HG02763 (cell line): ENCODE measurements around the gene RPS25.
A peak's percentile ranks its signal among the peaks of the same experiment; 100 is the strongest.
"Not testable (repeated sequence)": the region's sequence is repeated elsewhere in the genome, so short reads cannot be mapped to it uniquely, and the experiment has no call there.

Experiments used
- ATAC-seq: cut with Tn5 transposase; IDR thresholded peaks from one replicate; pipeline ENCODE4 v1.9.1; 2021; ENCODE audit warnings: mild to moderate bottlenecking, moderate library complexity; ENCODE audit not compliant: unreplicated experiment

Gene RPS25

DNA sequence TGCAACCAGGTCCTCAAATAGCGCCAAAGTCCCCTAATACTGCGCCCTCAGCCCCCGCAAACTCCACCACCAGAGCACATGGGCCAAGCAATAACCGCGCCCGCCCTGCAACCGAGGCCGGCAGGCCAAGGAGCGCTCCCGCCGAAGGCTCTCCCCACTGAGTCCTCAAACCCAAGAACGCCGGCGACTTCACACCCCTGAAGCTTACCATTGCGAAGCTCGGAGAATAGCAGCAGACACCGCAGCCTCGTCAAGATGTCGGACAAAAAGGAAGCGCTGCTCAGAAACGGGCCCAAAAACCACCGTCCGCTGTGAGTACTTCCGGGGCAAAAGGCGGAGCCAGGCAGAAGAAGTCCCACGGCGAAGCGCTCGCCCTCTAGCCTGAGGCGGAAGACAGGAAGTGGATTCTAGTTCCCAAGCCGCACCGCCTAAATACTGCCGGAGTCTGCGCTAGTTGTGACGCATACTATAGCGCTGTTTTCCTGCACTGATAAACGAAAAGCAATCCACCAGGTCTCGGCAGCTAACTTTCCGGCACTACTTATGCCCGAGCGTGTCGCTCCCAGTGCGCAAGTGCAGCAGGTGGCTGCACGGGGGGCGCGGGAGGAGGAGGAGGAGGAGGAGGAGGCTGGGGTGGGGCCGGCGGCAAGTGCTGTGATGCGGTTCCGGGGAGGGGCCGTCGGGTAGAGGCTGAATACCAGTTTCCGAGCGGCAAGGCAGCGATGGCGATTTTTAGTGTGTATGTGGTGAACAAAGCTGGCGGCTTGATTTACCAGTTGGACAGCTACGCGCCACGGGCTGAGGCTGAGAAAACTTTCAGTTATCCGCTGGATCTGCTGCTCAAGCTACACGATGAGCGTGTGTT lies at the start of gene RPS25, which contains the start of gene TRAPPC4:
TSS of gene RPS25 (minus strand) at position 270 of the 865 bp plus-strand sequence. CDS start at position 211, 59 bp downstream.
TSS of gene TRAPPC4 (plus strand) at position 693 of the 865 bp plus-strand sequence. CDS start at position 723, 30 bp downstream.
- peak; percentile 82 for ATAC-seq

DNA sequence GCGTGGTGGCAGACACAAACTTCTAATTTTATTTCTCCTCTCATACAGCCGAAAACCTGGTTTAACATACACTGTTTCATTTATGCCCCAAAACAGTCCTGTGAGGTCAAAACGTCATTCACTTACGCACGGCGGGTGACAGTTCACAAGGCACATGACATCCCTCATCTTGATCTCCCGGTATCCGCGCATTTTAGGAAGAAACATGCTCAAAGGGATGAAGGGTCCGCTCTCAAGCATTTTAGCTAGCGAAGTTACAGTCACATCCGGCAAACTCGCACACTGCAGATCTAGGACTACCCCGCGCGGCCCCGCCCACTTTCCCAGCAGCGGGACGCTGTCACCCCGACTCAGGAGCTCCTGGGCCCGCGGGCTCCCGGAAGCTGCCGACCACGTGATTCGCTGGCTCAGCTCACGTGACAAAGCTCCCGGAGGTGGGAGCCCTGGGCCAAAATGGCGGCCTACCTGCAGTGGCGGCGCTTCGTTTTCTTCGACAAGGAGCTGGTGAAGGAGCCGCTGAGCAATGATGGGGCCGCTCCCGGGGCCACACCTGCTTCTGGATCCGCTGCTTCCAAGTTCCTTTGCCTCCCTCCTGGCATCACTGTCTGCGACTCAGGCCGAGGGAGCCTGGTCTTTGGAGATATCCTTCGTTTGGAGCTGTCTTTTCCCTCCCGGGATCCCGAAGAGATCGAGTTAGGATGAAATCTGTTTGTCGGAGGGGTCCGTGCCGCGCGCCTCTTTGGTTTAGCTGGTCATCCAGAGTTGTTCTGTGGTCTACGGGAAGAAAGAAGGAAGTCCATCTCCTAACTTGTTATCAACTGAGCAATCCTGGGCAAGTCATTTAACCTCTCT lies 49.5 kb upstream of the RPS25 start, which contains the start of gene VPS11:
TSS of gene VPS11 (plus strand) at position 448 of the 852 bp plus-strand sequence. CDS start at position 454, 6 bp downstream.
- peak; percentile 94 for ATAC-seq

DNA sequence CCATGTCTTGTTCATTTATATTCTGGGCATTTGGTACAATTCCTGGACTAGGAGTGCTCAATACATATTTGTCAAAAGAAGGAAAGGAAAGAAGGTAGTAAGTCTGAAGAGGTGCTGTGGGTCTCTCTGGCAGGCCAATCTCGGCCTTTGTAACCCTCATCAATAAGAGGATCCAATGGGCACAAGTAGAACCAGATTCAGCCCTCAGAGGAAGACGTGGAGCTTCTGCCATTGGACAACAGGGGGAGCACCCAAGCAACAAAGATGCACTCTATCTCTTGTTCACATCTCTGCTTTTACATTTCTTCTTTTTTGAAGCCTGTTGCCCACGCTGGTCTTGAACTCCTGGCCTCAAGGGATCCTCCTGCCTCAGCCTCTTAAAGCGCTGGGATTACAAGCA lies 47.2 kb upstream of the RPS25 start:
- ATAC-seq: no peak

DNA sequence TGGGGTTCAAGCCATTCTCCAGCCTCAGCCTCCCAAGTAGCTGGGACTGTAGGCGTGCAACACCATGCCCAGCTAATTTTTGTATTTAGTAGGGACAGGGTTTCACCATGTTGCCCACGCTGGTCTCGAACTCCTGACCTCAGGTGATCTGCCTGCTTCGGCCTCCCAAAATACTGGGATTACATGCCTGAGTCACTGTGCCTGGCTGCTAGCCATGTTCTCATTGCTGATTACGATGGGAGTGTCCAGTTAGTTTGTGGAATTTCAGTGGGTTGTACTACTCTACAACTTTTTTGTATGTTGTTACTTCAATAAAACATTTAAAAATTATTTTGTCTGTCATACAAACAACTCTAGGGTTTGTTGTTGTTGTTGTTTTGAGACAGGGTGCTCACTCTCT lies 44.6 kb upstream of the RPS25 start:
- no peak for ATAC-seq

DNA sequence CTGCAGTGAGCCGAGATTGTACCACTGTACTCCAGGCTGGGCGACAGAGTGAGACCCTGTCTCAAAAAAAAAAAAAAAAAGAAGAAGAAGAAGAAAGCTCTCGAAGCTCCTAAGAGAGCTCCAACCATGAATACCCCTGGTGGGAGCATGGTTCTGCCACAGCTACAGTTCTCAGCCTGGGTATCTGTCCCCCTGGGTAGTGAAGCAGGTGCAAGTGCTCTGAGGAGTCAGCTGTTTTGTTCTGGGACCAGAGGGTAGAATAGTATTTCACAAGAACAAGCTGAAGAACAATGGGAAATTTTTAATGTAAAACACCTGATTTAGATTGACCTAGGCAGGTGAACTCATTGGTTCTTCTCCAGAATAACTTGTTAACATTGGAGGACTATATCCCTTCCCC lies 43.1 kb upstream of the RPS25 start:
- ATAC-seq: no peak

DNA sequence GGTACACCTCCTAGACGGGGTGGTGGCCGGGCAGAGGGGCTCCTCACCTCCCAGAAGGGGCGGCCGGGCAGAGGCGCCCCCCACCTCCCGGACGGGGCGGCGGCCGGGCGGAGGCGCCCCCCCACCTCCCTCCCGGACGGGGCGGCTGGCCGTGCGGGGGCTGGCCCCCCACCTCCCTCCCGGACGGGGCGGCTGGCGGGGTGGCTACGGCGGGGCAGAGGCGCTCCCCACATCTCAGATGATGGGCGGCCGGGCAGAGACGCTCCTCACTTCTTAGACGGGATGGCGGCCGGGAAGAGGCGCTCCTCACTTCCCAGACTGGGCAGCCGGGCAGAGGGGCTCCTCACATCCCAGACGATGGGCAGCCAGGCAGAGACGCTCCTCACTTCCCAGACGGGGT lies 41.0 kb upstream of the RPS25 start:
- not testable (repeated sequence) for ATAC-seq

DNA sequence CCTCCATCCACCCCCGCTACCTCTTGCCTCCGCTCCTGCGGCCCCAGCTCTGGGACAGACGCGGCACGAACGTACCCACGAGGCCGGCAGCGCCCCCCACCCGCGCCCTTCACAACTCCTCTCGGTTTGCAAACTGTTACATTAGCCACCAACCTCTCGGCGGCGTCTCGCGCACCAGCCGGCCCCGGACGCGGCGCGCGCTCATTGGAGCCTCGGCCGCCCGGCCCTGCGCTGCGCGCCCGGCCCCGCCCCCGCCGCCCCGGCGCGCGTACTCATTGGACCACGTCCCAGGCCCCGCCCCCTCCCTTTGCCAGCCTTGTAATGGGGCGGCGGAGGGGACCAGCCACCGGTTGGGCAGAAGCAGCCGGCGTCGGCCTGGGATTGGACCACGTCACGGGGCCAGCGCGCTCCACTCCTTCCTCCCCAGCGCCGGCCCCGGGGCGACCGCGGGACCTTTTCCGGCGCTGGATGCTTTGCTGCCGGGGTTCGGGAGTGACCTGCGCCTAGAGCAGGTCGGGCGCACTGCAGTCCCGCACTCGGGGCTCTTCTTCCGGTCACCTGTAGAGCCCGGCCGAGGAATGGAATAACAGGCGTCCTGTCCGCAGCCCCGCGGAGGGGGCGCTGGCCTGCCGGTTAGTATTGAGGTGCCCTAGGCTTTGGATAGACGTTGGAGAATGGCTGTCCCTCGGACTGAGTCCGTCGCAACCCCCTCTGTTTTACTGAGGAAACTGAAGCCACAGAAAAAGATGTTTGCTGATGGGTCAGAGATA lies 39.0 kb upstream of the RPS25 start, which contains the start of gene HYOU1:
TSS of gene HYOU1 (minus strand) at position 206 of the 770 bp plus-strand sequence. CDS start 1,045 bp downstream, outside the sequence.
- peak; percentile 91 for ATAC-seq

DNA sequence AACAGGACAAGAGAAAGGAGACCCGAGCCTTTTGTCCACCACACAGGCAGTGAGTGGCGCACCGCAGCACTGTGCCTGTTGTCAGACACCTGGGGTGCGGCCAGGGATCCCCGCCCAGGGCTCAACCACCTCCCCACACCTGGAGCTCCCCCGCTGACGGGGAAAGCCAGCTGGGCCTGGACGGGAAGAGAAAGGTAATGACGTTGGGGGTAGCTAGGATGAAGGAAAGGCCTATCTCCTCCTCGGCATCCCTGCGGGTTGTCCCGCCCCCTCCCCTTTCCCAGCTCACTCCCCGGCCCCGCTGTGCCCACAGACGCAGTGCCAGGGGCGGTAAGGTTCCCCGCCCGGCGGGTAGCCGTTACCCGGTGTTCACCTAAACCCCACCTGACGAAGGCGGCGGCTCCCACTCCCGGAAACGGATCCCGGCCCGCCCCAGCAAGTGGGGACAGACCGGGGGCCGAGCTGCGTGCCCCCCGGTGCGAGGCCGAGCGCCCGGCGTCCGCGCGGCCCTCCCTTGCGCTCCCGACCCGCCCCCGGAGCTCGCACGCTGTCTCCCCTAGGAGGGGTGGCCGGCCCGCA lies 38.4 kb upstream of the RPS25 start:
- no peak for ATAC-seq

DNA sequence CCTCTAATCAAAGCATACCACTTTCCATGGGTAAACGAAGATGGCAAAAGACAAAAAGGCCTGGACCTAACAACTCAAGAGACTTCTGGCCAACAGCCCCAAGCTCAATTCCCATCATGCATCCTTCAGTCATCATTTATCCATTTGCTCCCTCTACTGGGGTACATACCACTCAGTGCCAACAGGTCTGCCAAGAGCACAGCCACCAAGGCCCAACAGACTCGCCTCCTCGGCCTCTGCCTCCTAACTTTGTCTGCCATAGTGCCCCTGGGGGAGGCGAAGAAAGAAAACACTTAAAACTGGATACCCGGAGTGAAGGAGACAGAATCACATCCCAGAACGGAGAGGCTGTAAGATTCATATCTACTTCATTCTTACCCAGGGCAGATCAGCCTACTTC lies 37.8 kb upstream of the RPS25 start:
- no peak for ATAC-seq

DNA sequence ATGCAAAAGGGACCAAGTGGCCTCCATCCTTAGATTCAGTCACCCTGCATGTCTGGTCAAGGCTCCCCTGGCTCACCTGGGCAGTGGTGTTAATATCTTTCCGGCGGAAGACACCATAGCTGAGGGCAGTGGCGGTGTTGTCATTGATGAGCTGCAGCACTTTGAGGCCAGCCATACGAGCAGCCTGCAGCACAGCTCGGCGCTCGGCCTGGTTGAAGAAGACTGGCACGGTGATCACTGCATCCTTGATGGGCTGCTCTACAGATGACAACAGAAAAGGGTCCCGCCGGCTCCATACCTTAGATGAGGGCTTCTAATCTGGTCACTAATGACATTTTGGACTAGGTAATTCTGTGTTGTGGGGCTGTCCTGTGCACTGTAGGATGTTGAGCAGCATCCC lies 36.3 kb upstream of the RPS25 start:
- no peak for ATAC-seq

DNA sequence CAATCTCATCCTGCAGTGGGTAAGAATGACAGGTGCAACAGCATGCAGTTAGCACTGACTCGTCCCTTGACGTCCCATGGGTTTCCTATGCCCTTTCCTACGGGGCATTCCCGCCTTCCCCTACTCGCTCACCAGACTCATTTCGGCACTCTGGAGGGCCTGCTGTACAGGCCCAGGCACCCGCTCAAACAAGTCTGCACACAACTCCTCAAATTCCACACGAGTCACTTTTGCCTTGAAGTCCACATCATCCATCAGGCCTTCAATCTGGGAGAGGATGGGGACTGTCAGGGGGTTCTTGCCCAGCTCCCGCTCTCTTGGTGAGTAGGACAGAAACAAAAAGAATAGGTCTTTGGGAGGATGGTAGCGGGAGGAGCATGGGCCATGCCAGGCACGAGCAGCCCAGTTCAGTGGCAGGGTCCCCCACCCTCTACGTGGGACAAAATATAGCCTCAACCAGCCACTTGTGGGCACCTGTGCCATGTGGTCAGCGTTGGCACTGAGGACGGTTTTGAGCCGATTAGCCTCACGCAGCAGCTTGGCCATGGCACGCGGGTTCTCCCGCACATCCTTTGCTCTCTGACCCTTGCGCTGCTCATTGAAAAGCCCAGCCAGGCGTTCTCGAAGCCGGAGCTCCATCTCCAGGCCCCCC lies 34.1 kb upstream of the RPS25 start:
- no peak for ATAC-seq

DNA sequence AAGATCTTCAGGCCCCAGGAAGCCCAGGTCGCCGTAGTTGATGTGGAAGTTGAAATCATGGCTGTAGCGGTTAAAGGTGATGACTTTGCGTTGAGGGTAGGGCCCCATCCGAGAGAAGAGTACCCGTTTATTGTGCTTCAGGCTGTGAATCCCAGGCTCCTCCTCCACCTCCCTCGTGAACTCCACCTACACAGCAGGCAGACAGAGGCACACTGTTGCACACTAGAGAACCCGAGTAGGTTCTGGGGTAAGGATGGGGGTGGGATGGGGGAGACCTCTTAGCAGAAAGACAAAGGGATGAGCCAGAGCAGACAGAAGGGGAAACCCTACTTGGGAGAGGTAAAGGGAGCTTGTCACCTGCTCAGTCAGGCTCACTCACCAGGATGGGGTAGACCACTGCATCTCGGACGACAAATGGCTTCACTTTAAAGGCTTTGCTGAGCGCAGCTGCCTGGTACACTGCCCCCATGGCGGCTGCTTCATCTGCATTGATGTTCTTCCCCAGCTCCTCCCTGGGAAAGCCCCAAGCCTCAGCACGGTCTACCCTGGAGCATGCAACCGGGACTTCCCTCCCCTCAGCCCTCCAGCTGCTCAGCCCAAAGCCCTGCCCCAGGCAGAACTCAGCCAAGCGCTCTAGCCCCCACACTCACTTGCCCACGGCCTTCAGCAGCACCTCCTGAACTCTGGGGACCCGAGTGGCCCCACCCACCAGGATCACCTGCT lies 33.5 kb upstream of the RPS25 start:
- ATAC-seq: peak; percentile 60

DNA sequence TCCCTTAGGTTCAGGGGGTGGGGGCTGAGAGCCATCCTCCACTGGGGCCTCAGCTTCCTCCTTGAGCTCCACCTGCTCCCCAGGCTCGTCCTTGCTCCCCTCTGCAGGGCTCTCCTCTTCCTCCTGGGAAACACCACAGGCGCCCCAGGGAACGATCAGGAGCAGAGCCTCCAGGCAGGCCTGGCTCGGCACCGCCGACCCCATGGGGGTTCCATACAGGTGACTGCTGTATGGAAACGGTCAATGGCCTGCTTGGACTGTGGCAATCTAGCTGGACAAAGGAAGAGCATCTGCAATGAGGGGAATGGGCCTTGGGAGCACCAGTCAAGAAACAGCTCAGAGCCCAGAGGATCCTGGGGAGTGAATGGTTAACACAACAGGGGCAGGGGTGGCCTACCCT lies 30.9 kb upstream of the RPS25 start:
- ATAC-seq: no peak

DNA sequence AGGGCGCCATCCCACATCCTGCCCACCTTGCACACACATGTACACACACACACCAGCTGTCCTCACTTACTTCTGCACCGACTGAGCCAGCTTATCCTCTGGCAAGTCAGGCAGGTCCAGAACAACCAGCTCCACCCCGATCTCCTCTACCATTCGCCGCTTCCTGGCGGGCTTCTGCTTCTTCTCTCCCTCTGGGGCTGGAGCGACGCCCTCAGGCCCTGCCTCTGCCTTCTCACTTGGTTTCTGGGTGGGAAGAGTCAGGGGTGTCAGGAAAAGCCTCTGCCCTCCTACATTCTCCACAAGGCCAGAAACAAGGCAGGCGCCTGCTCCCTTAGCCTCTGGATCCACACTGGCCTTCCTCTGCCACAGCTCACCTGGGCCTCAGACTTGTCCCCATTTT lies 30.5 kb upstream of the RPS25 start:
- no peak for ATAC-seq

DNA sequence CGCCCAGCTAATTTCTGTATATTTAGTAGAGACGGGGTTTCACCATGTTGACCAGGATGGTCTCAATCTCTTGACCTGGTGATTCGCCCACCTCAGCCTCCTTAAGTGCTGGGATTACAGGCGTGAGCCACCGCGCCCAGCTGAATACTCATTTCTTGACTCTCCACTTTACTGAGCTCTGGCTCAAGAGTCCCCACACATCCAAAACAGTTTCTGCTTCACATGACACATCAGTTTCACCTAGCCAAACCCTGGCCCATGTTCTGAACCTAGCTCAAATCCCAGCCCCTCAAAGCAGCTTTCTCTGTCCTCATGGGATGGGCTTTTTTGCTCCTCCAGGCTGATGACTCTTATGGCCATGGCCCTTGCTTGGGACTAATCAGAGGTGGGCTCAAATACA lies 29.1 kb upstream of the RPS25 start:
- no peak for ATAC-seq

DNA sequence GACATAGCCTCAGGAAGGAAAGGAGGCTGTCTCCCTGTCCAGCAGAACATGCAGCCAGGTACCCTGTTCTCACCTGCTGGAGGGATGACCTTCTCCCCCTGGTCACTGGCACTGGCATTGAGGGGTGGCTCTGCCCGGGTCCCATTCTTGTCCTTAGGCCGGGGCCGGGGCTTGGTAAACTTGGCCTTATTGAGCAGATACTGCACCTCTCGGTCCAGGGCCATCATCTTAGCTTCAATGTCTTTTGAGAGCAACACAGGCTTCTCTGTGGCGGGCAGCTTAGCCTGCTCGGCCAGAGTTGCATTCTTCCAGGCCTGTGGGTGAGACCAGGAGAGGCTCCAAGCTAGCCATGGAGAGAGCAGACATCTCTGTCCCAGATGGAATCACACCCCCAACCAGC lies 28.3 kb upstream of the RPS25 start:
- ATAC-seq: no peak

DNA sequence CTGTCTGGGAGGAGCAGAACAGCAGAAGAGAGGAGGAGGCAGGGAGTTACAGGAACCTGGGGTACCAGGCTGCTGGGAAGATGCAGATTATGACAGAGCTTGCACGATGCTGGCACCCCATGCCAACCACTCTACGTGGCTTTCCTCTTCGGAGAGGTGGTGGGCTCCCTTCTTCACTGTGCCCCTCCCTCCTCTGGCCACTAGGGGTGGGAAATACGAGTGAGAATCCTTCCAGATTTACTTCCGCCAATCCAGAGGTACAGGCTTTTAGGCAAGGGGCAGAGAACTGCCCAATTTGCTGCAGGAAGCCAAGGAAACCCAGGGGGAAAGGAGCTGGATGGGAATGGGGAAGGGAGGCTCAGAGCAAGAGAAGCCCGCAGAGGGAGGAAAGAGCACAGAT lies 26.6 kb upstream of the RPS25 start:
- no peak for ATAC-seq

DNA sequence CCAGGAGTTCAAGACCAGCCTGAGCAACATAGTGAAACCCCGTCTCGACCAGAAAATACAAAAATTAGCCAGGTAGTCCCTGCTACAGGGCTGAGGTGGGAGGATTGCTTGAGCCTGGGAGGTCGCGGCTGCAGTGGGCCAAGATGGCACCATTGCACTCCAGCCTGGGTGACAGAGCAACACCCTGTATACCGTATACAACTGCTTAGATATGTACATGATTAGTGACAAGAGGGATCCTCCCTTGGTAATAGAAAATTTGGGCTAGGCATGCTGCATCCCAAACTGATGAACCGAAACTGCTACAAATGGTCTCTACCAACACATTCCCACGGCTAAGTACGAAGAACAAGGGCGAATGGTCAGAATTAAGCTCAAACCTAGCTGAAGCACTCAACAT lies 24.8 kb upstream of the RPS25 start:
- ATAC-seq: no peak

DNA sequence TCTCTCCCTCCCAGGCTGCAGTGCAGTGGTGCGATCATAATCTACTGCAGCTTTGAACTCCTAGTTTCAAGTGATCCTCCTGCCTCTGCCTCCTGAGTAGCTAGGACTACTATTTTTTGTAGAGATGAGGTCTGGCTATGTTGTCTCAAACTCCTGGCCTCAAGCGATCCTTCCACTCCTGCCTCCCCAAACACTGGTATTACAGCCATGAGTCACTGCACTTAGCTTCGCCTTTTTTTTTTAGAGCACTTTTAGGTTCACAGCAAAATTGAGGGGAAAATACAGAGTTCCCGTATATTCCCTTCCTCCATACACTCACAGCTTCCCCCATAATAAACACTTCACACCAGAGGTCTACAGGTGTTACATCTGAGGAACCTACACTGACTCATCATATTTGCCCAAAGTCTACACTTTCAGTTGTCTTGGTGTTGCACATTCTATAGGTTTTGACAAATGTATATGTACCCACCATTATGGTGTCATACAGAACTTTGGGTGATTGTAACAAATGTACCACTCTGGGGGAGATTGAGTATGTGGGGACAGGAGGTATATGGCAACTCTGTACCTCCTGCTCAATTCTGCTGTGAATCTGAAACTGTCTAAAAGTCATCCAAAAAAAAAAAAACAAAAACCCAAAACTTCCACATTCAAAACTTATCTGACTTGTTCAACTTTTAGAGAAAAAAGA lies 23.8 kb upstream of the RPS25 start:
- no peak for ATAC-seq
